HG03097 (cell line): ENCODE measurements around the gene STARD9.
"Not testable (repeated sequence)": the region's sequence is repeated elsewhere in the genome, so short reads cannot be mapped to it uniquely, and the experiment has no call there.

Source experiments
- ATAC-seq: cut with Tn5 transposase; IDR thresholded peaks from one replicate; pipeline ENCODE4 v1.9.1; 2021; ENCODE audit not compliant: unreplicated experiment, low FRiP score

Gene STARD9

DNA sequence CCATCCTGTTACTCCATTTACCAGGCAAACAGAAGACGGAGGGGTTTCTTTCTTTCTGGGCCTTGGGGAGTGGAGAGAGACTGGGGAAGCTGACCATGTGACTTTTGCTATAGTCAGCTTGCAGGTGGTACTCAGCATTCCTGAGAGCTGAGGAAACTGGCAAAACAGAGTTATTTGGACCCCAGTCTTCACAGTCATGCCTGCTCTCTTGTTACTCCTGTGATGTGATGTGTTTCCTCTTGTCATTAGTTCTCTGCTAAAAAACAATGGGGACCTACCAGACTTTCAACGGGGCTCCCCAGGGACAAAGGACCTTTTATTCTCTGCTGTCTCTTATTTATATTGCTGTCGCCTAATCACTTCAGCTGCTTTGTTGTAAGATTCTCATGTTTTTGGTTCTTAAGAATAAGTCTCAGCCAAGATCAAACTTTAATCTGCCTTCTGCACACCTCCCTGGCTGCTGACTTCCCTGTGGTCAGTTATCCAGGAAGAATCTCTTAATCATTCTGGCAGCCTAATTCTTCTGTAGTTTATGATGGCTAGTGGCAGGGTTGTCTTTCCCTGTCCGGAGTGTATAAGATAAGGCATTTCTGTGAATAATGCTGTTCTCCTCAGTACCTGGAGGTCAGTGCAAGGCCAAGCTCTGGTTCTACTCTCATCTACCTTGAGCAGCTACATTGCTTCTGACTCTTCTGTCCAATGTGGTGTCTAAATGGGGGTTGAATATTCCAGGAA, 8.8 kb downstream of the STARD9 start:
- ATAC-seq, result no peak

DNA sequence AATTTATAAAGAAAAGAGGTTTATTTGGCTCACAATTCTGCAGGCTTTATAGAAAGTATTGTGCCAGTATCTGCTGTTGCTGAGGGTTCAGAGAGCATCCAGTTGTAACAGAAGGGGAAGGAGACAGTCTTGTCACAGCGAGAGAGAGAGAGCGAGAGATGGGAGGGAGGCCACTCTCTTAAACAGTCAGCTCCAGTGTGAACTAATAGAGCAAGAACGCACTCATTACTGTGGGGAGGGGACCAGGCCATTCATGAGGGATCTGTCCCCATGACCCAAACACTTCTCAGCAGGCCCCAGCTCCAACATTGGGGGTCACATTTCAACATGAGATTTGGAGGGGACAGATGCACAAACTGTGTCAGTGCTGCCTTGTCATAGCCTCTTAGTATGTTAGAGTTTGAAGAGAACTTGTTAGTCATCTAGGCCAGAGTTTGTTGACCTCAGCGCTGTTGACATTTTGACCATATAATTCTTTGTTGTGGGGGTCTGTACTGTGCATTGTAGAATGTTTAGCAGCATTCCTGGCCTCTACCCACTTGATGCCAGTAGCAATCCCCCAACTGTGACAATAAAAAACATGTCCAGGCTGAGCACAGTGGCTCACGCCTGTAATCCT, 15.3 kb downstream of the STARD9 start:
- ATAC-seq, result no peak

DNA sequence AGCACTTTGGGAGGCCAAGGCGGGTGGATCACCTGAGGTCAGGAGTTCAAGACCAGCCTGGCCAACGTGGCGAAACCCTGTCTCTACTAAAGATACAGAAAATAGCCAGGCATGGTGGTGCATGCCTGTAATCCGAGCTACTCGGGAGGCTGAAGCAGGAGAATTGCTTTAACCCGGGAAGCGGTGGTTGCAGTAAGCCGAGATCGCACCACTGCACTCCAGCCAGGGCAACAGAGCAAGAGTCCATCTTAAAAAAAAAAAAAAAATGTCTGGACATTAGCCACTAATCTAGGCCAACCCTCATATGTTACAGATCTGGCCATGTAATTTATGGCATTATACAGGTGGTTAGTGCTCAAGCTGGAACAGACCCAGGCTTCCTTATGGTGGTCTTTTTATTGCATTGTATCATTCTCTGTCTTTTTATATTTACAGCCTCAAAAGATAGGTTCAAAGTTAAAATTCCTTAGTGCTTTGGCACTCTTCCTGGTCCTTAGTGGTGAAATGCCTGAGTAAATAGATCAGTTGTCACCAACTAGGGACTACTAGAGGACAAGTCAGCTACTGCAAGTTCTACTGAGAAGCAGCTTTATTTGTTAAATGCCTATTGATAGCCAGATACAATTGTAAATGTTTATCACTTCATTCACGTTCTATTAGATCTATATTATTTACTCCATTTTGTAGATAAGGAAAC, 16.0 kb downstream of the STARD9 start:
- no peak for ATAC-seq

DNA sequence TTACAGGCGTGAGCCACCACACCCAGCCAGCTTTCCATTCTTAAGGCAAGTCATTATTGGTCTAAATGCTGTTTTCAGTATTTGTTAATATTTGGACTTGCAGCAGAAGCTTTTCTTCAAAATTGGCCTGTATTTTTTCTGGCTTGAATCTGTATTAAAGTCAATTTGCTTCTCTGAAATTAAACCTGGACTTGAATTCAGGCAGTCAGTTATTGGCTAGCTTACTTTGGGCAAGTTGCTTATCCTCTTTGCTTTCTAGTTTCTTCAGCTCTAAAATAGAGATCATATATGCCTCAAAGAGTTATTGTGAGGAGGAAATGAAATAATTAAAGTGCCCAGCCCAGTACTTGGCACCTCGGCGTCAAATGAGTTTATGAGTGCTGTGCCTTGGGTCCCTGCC, 17.3 kb downstream of the STARD9 start:
- no peak for ATAC-seq

DNA sequence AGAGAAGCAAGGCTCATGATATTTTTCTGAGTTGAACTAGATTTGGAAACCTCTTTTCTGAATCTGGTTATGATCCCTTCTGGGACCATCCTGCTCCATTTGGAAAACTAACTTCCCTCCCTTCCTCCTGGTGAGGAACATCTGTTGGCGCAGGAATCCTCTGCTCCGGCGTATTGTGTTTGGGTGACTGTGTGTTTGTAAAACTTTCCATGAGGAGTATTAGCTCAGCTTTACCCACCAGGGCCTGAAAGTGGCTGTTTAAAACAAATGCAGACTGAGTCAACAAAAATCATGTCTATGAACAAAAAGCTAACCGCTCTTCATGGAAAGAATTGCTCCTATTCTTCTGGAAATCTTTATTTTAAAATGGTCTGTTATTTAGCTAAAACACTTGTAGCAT, 17.7 kb downstream of the STARD9 start:
- ATAC-seq, result no peak

DNA sequence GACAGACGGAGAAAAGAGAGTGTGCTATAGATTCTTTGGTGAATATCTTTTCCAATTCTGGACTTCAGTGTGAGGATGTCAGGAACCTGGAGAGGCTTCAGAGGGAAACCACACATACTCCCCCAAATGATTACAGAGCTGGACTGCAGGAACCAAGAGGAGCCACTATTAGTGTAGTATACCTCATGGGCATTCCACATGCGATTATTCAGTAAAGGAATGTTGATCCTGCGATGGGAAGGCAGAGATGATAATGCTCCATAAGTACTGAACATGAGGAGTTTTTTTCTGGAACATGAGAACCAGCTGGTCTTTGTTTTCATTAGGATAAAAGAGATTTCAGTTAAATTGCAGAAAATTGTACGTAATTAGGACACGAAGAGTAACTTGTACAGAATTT, 18.7 kb downstream of the STARD9 start:
- no peak for ATAC-seq

DNA sequence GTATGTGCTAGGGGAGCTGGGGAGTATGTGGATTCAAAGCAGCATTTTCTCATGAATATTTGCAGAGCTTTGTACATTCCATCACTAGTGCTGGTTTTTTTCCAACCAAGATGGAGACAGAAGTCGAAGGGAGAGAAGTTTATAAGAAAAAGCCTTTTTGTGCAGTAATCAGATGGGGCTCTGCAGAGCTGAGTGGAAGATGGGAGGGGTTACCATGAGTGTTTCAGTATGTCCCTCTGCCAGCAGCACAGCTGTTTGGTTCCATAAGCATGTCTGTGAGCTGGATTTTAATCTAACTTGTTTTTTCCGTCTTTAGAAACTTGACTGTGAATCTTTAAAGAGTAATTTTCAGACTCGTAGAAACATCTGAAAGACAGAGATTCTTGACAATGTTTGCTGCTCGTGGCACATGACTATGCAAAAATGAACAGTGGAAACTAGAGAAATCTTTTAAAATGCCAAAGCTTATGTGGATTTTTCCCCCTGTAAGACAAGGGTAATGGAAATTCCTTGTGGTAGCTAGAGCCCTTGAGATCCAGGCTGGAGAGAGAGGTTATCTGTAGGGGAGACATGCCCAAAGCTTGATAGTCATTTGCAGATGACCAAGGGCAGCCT, 20.3 kb downstream of the STARD9 start:
- no peak for ATAC-seq

DNA sequence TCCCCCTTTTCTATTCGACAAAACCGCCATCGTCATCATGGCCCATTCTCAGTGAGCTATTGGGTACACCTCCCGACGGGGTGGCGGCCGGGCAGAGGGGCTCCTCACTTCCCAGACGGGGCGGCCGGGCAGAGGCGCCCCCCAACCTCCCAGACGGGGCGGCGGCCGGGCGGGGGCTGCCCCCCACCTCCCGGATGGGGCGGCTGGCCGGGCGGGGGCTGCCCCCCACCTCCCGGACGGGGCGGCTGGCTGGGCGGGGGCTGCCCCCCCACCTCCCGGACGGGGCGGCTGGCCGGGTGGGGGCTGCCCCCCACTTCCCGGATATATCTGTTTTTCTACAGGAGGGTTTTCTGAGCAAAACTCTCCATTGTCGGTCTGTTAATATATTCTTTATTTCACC, 25.9 kb downstream of the STARD9 start:
- not testable (repeated sequence) for ATAC-seq

DNA sequence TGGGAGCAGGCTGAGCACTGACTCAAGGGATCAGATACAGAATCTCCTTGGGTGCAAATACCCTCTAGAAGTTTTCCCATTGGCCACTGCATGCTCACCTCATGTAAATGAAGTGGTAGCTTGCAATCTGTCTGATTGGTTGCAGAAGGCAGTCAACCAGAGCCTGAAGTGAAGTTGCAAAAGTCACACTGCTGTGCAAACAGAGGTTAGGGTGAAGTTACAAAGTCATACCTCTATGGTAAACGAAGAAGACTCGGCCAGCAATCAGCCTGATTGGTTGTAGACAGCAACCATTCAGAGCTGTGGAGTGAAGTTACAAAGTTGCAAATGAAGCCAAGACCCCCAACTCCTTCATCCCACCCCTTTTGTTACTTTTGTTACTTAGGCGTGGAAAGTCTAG, 27.1 kb downstream of the STARD9 start:
- ATAC-seq, result no peak

DNA sequence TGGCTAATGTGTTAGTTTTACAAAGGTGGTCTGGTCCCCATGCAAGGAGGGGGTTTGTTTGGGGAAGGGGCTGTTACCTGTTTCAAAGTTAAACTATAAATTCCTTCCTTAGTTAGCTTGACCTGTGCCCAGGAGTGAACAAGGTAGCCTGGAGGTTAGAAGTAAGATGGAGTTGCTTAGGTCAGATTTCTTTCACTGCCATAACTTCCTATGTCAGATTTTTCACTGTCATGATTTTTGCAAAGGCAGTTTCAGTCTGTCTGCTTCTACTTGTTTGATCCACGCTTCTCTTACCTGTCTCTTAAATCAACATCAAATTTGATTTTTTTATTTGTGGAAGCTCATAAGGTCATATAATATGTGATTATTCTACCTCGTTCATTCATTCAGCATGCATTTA, 28.6 kb downstream of the STARD9 start:
- no peak for ATAC-seq

DNA sequence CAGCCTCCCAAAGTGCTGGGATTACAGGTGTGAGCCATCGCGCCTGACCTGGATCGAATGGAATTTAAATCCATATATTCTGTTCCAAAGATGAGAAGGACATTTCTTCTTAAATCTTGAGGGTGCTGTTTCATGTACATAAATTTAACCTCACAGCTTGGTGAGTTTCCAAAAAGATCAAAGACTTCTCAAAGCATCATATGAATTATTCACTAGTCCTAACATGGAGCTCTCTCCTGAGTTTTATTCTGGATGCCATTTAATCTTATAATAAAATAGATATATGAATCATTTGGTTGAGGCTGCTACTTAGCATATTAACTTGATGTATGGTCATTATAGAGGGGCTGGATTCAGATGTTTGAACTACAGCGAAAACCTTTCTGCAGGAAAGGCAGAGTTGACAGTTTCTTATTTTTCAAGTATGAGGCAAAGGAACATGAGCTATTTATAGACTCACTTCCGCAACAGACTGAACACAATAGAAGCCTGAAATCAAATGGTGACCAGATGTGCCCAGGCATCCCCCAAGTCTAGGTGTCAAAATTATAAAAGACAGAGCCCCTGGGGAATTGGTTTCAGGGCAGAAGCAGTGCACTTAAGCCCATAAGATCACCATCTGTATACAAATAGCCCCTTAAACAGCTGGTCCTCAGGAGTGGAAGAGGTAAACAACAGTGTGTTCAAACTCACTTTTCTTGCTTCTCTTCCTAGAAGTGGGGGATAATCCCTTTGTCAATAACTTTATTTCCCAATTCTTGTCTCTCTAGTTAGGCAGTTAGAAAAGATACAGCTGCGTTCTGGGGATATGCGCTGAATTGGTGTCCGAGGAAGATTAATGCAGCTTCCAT, 29.7 kb downstream of the STARD9 start:
- ATAC-seq, result peak; percentile 41

DNA sequence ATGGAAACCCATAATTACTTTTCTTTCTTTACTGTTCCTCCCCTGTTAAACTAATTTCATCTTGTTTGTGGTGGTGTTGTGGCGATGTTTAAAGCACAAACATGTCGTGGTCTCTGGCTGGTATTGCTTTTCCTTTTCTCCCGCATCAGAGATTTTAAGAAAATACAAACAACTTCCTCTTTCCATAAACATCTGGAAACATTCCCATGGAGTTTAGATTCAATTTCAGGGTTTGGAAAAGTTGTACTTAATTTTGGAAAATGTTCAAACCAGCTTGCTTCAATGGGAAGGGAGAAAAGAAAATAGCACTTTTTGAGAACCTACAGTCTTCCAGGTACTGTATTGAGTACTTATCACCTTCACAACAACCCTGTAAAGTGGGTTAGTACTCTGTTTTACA, 30.4 kb downstream of the STARD9 start:
- no peak for ATAC-seq

DNA sequence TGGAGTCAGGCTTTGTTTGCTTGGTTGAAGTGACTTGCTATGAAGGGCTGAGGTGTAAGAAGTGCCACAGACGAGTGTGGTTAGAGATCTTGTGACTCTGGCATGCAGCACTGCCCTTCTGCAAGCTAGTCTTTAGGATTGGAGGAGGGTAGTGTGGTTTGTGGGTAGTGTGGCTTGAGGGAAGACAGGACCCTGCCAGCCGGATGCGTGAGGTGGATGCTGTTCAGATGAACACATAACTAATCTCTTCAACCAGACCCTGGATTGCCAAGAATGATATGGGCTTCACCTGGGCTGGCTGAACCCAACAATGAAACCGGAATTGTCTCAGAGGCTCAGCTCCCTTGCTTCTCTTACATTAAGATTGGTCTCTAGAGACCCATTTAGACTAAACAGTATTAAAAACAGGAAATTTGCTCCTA, 32.7 kb downstream of the STARD9 start:
- peak; percentile 59 for ATAC-seq

DNA sequence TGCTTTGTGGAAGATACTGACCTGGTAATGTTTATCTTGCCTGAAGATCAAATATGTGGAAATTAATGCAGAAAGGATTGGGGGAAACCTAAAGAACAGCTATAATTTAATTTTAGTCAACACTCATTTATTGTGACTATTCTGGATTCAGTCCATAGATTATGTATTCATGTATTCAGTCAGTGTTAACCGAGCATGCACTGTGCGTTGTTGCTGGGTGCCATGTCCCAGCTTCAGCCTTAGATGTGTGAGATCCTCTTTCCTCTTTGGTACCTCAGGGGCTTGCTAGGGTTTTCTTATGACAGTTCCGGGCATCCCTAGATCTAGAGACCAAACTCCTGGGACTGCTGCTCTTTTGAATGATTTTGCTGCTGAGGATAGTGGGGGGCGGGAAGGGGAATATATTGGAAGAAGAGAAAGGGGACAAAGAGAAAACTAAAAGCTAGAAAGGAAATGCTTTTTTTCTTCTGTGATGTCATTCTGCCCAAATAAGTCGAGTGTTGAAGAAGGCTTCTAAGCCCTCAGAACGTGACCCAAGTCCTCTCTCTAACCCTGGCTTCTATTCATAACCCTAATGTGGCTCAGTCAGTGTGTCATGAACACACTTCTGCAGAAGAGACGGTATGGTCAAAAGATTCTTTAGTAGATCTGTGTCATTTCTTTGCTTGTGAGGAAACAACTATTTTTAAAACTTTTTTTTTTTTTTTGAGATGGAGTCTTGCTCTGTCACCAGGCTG, 33.5 kb downstream of the STARD9 start:
- ATAC-seq, result no peak

DNA sequence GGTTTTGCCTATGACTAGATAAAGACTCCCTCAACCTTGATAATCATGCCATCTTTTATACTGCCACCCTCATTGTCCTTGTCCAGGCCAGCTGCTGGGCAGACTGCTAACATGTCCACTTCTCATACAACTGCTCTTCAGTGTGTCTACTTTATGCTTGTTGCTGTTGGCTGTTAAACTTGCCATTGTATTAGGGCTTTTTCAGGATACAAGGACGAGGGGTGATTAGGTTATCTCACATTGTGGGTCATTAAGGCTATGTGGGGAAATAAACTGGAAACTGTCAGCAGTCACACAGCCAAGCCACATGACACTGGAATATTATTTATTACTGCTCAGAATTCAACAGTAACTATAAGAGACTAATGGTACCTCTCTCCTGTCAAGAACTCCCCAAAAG, 36.1 kb downstream of the STARD9 start:
- no peak for ATAC-seq

DNA sequence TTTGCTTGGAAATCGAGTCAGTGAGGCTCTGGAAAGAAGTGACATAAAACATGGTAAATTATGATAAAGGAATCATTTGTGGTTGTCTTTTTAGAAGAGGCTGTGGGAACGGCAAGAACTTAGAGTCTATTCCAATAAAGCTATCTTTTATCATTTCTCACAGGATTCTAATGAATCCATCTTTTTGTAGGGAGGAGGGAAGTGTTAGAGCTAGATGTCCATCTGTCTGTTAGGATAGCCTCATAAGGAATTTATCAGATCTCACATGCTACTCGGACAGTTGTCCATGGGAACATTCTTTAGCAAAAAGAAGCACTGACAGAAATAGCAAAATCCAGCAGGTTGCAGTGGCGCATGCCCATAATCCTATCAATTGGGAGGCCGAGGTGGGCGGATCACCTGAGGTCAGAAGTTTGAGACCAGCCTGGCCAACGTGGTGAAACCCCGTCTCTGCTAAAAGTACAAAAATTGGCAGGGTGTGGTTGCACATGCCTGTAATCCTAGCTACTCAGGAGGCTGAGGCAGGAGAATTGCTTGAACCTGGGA, 37.0 kb downstream of the STARD9 start:
- ATAC-seq, result no peak

DNA sequence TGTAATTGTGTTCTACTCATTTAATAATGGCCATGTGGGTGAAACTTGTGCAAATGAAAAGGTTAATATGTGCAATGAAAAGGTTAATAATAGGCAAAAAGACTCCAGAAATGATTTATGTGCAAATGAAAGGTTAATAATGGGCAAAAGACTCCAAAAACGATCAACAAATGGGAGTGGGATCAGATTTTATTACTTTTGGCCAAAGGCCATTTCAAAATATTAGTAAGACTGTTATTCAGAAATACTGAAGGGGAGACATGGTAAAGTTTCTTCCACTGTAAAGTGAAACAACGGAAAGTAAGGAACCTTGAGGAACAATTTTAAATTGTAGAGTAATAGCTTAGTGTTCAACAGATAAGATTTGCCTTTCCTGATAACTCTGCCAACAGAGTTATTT, 40.7 kb downstream of the STARD9 start:
- no peak for ATAC-seq

DNA sequence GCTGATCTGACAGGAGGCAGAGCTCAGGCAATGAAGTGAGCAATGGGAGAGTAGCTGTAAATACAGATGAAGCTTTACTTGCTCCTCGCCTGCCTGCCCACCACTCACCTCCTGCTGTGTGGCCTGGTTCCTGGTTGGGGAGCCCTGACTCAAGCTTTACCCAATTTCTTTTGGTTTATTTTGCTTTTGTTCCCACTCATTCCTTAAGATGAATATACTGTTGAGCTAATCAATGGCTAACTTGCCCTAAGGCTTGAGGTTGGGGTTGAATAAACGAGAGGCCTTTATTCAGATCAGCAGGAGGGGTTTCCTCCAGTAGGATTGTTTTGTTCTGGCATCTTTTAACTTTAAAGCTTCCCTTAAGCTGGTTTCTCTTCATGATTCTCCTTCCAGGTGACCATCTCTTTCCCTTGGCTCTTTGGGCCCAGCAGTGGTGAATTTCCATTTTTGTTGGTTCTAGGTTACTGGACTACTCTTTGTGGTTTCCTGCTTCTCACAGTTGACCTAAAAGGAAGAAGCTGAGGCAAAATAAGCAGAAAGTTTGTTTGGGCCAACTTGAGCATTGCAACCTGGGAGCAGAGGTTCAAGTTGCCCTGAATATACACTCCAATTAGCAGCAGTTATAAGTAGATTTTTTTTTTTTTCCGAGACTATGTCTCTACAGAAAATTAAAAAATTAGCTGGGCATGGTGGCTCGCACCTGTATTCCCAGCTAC, 44.4 kb downstream of the STARD9 start:
- ATAC-seq, result no peak

DNA sequence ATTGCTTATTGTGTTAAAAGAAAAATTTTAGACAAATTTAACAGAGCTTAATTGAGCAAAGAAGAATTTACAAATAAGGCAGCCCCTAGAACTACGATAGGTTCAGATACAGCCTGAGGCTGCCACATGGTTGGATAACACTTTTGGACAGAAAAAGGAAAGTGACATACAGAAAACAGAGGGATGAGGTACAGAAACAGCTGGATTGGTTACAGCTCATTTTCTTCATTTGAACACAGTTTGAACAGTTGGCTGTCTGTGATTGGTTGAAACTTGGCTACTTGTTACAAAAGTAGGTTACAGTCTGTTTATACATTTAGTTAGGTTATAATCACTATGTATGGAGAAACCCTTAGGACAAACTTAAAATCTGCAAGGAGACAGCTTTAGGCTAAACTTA, 46.0 kb downstream of the STARD9 start:
- ATAC-seq, result no peak
